Muscle layer of colon (tissue), 2 donors: ENCODE data around the gene PPM1A.

Source experiments
- H3K27ac ChIP-seq: one replicate; pipeline ENCODE4 v1.7.0; 2013; ENCODE audit warnings: low read depth, mild to moderate bottlenecking, low read length, moderate library complexity
- H3K27me3 ChIP-seq, 2 donors: one replicate each; pipeline ENCODE4 v1.7.0; 2013; ENCODE audit warnings: low read length in 2 of 2, mild to moderate bottlenecking in 2 of 2; ENCODE audit not compliant: insufficient read depth in 2 of 2, control insufficient read depth in 1 of 2
- H3K36me3 ChIP-seq: one replicate; pipeline ENCODE4 v1.7.0; 2013; ENCODE audit warnings: mild to moderate bottlenecking, low read length; ENCODE audit not compliant: insufficient read depth
- H3K4me1 ChIP-seq: one replicate; pipeline ENCODE4 v1.7.0; 2013; ENCODE audit warnings: mild to moderate bottlenecking, low read length; ENCODE audit not compliant: insufficient read depth
- H3K4me3 ChIP-seq, 2 donors: one replicate each; pipeline ENCODE4 v1.7.0; 2013; ENCODE audit warnings: low read length in 2 of 2, low read depth in 1 of 2, mild to moderate bottlenecking in 1 of 2, moderate library complexity in 1 of 2
- H3K9ac ChIP-seq: one replicate; pipeline ENCODE4 v1.7.0; 2013; ENCODE audit warnings: low read length
- H3K9me3 ChIP-seq: one replicate; pipeline ENCODE4 v1.7.0; 2013; ENCODE audit warnings: mild to moderate bottlenecking, low read length
- donor health status: abdominal sarcoma.
- donor health status: Adenocarcinoma of cecum.

Gene PPM1A

GRCh38 chr14:60248697-60249318 lies at the start of gene PPM1A:
TSS of gene PPM1A (plus strand) at chr14:60249221. CDS start at chr14:60282704, 33,483 bp downstream.
- H3K9ac ChIP-seq: peak within 1 kb of the TSS; percentile 97
- no peaks in the 10 kb centered on the region for H3K36me3 ChIP-seq
- peak within 1 kb of the TSS; percentile 78 to 96 for H3K4me3 ChIP-seq
- H3K27ac ChIP-seq: peak within 1 kb of the TSS; percentile 95
- no peaks in the 10 kb centered on the region for H3K9me3 ChIP-seq
- no peaks in the 10 kb centered on the region for H3K27me3 ChIP-seq
- H3K4me1 ChIP-seq: peaks cover 30% of the 10 kb centered on the region

GRCh38 chr14:60199321-60199720 lies 49.7 kb upstream of the PPM1A start:
- no peaks in the 10 kb centered on the region for H3K9me3 ChIP-seq
- H3K36me3 ChIP-seq: no peaks in the 10 kb centered on the region
- no peak overlapping the region for H3K27ac ChIP-seq
- no peaks in the 10 kb centered on the region for H3K27me3 ChIP-seq
- H3K4me1 ChIP-seq: no peaks in the 10 kb centered on the region
- no peak overlapping the region for H3K4me3 ChIP-seq
- no peak overlapping the region for H3K9ac ChIP-seq

- no peaks in the 10 kb centered on the region for H3K4me1 ChIP-seq
- H3K36me3 ChIP-seq: no peaks in the 10 kb centered on the region
- H3K27ac ChIP-seq: no peak overlapping the region
- no peak overlapping the region for H3K4me3 ChIP-seq
- H3K27me3 ChIP-seq: no peaks in the 10 kb centered on the region
- H3K9ac ChIP-seq: no peak overlapping the region
- no peaks in the 10 kb centered on the region for H3K9me3 ChIP-seq
Observed at GRCh38 chr14:60204104-60204842, 44.7 kb upstream of the PPM1A start.

- H3K27ac ChIP-seq: no peak overlapping the region
- no peaks in the 10 kb centered on the region for H3K4me1 ChIP-seq
- H3K9me3 ChIP-seq: no peaks in the 10 kb centered on the region
- no peak overlapping the region for H3K4me3 ChIP-seq
- H3K36me3 ChIP-seq: no peaks in the 10 kb centered on the region
- H3K9ac ChIP-seq: no peak overlapping the region
- H3K27me3 ChIP-seq: no peaks in the 10 kb centered on the region
Observed at GRCh38 chr14:60204843-60205774, 43.9 kb upstream of the PPM1A start.

- no peak overlapping the region for H3K27ac ChIP-seq
- H3K36me3 ChIP-seq: no peaks in the 10 kb centered on the region
- no peaks in the 10 kb centered on the region for H3K4me1 ChIP-seq
- no peak overlapping the region for H3K9ac ChIP-seq
- H3K27me3 ChIP-seq: no peaks in the 10 kb centered on the region
- no peaks in the 10 kb centered on the region for H3K9me3 ChIP-seq
- no peak overlapping the region for H3K4me3 ChIP-seq
Observed at GRCh38 chr14:60206249-60206670, 42.8 kb upstream of the PPM1A start.

- H3K4me3 ChIP-seq: no peak overlapping the region
- no peak overlapping the region for H3K27ac ChIP-seq
- no peaks in the 10 kb centered on the region for H3K4me1 ChIP-seq
- H3K27me3 ChIP-seq: no peaks in the 10 kb centered on the region
- no peaks in the 10 kb centered on the region for H3K9me3 ChIP-seq
- no peak overlapping the region for H3K9ac ChIP-seq
- no peaks in the 10 kb centered on the region for H3K36me3 ChIP-seq
Observed at GRCh38 chr14:60206837-60207533, 42.0 kb upstream of the PPM1A start.

GRCh38 chr14:60210703-60211102 lies 38.3 kb upstream of the PPM1A start:
- no peak overlapping the region for H3K9ac ChIP-seq
- no peaks in the 10 kb centered on the region for H3K9me3 ChIP-seq
- H3K36me3 ChIP-seq: no peaks in the 10 kb centered on the region
- H3K27ac ChIP-seq: no peak overlapping the region
- H3K4me3 ChIP-seq: no peak overlapping the region
- no peaks in the 10 kb centered on the region for H3K27me3 ChIP-seq
- peaks cover 13% of the 10 kb centered on the region for H3K4me1 ChIP-seq

GRCh38 chr14:60211153-60211552 lies 37.9 kb upstream of the PPM1A start:
- Histone ChIP-seq H3K36me3 (no peaks in the 10 kb centered on the region), H3K4me1 (peaks cover 15% of the 10 kb centered on the region), H3K9ac (no peak overlapping the region), H3K4me3 (no peak overlapping the region), H3K9me3 (no peaks in the 10 kb centered on the region), H3K27me3 (no peaks in the 10 kb centered on the region), H3K27ac (no peak overlapping the region)

GRCh38 chr14:60212503-60213371 lies 36.3 kb upstream of the PPM1A start:
- H3K27ac ChIP-seq: no peak overlapping the region
- no peaks in the 10 kb centered on the region for H3K36me3 ChIP-seq
- H3K9me3 ChIP-seq: no peaks in the 10 kb centered on the region
- H3K27me3 ChIP-seq: no peaks in the 10 kb centered on the region
- H3K9ac ChIP-seq: no peak overlapping the region
- no peak overlapping the region for H3K4me3 ChIP-seq
- H3K4me1 ChIP-seq: peaks cover 31% of the 10 kb centered on the region

- Histone ChIP-seq H3K27ac (peak overlapping the region; percentile 49), H3K9me3 (no peaks in the 10 kb centered on the region), H3K27me3 (no peaks in the 10 kb centered on the region), H3K9ac (no peak overlapping the region), H3K4me1 (peaks cover 37% of the 10 kb centered on the region), H3K4me3 (no peak overlapping the region), H3K36me3 (no peaks in the 10 kb centered on the region)
Observed at GRCh38 chr14:60214003-60214402, 35.0 kb upstream of the PPM1A start.
